HEK293 (cell line): ENCODE results near the gene RPL11.

Source experiments
- CTCF ChIA-PET: fragments of 350-600 bp; formaldehyde crosslinking; extraction: SDS; loops from one replicate; lab custom pipeline; 2021; ENCODE audit warnings: antibody characterized with exemption; lab: Yijun Ruan, JAX
- POLR2A ChIA-PET: fragments of 300-600 bp; formaldehyde crosslinking; extraction: SDS; loops from one replicate; lab custom pipeline; 2020; ENCODE audit warnings: antibody characterized with exemption, inconsistent platforms; lab: Yijun Ruan, JAX
- H3K27ac ChIP-seq: fragments of 200-500 bp; sonication (Bioruptor generic); 2 replicates; pipeline ENCODE4 v1.5.1; 2014; ENCODE audit warnings: low read depth, low read length, control low read depth, inconsistent platforms; ENCODE audit errors: extremely low read depth
- H3K36me3 ChIP-seq, 2 experiments: fragments of 200-500 bp in 1 of 2; sonication (Bioruptor generic) in 1 of 2; 1 replicate in 1 of 2; 2 replicates in 1 of 2; pipeline ENCODE4 v1.5.1; 2014 to 2017; ENCODE audit warnings: inconsistent platforms in 2 of 2, low read length in 2 of 2; ENCODE audit not compliant: control insufficient read depth in 2 of 2, insufficient read depth in 1 of 2
- H3K4me1 ChIP-seq: fragments of 200-500 bp; sonication (Bioruptor generic); 2 replicates; pipeline ENCODE4 v1.5.1; 2014; ENCODE audit warnings: mild to moderate bottlenecking, low read length, inconsistent platforms; ENCODE audit not compliant: control insufficient read depth, insufficient read depth
- H3K4me3 ChIP-seq: 2 replicates; pipeline ENCODE4 v1.5.1; 2011; ENCODE audit warnings: low read depth, mild to moderate bottlenecking, control low read depth, low read length, moderate library complexity
- H3K9me3 ChIP-seq: fragments of 200-500 bp; sonication (Bioruptor generic); 2 replicates; pipeline ENCODE4 v1.5.1; 2014; ENCODE audit warnings: low read depth, low read length, inconsistent platforms; ENCODE audit not compliant: control insufficient read depth, insufficient read depth
- GLIS1 ChIP-seq: fragments of 450-650 bp; formaldehyde crosslinking; IDR thresholded peaks from 2 replicates; pipeline ENCODE4 v1.5.1; 2016; ENCODE audit warnings: missing biosample characterization, missing genetic modification characterization
- KLF10 ChIP-seq: fragments of 450-650 bp; IDR thresholded peaks from 2 replicates; pipeline ENCODE4 v1.5.1; 2018; ENCODE audit warnings: missing biosample characterization, mild to moderate bottlenecking, missing genetic modification characterization
- MEIS1 ChIP-seq: sonication (generic); formaldehyde crosslinking; IDR thresholded peaks from 2 replicates; pipeline ENCODE4 v1.8.1; 2022; ENCODE audit warnings: missing genetic modification reagents, mild to moderate bottlenecking, borderline replicate concordance
- PBX3 ChIP-seq: sonication (generic); formaldehyde crosslinking; IDR thresholded peaks from 2 replicates; pipeline ENCODE4 v1.8.1; 2022; ENCODE audit warnings: mild to moderate bottlenecking, moderate library complexity, missing genetic modification reagents
- PRDM1 ChIP-seq: fragments of 450-650 bp; formaldehyde crosslinking; IDR thresholded peaks from 2 replicates; pipeline ENCODE4; 2016; ENCODE audit warnings: missing biosample characterization, missing genetic modification characterization
- PRDM6 ChIP-seq: fragments of 450-650 bp; formaldehyde crosslinking; IDR thresholded peaks from 2 replicates; pipeline ENCODE4 v1.5.1; 2017; ENCODE audit warnings: missing biosample characterization, missing genetic modification characterization
- RBAK ChIP-seq: fragments of 450-650 bp; formaldehyde crosslinking; IDR thresholded peaks from 2 replicates; pipeline ENCODE4 v1.5.1; 2016; ENCODE audit warnings: missing biosample characterization, missing genetic modification characterization
- SCRT2 ChIP-seq: fragments of 450-650 bp; formaldehyde crosslinking; IDR thresholded peaks from 2 replicates; pipeline ENCODE4 v1.5.1; 2016; ENCODE audit warnings: missing biosample characterization, missing genetic modification characterization
- SETDB1 ChIP-seq: IDR thresholded peaks from one replicate; pipeline ENCODE4 v1.6.1; 2017; ENCODE audit warnings: mild to moderate bottlenecking, low read length, moderate library complexity, mixed read lengths; ENCODE audit not compliant: insufficient read length
- TRIM28 ChIP-seq: IDR thresholded peaks from 2 replicates; pipeline ENCODE4 v1.6.1; 2011; ENCODE audit warnings: low read length, control low read depth, borderline replicate concordance
- ZBTB11 ChIP-seq: fragments of 450-650 bp; formaldehyde crosslinking; conservative IDR thresholded peaks from 2 replicates; pipeline ENCODE4 v1.5.1; 2016; ENCODE audit warnings: low read depth, missing biosample characterization, missing genetic modification characterization
- ZEB2 ChIP-seq: fragments of 450-650 bp; formaldehyde crosslinking; IDR thresholded peaks from 2 replicates; pipeline ENCODE4 v1.5.1; 2016; ENCODE audit warnings: missing biosample characterization, missing genetic modification characterization
- ZFP37 ChIP-seq: fragments of 450-650 bp; formaldehyde crosslinking; IDR thresholded peaks from 2 replicates; pipeline ENCODE4 v1.5.1; 2016; ENCODE audit warnings: missing biosample characterization, missing genetic modification characterization
- ZFP41 ChIP-seq: fragments of 450-650 bp; formaldehyde crosslinking; IDR thresholded peaks from 2 replicates; pipeline ENCODE4 v1.5.1; 2016; ENCODE audit warnings: missing biosample characterization, missing genetic modification characterization, borderline replicate concordance
- ZIC2 ChIP-seq: fragments of 450-650 bp; formaldehyde crosslinking; IDR thresholded peaks from 2 replicates; pipeline ENCODE4 v1.5.1; 2016; ENCODE audit warnings: missing biosample characterization, missing genetic modification characterization
- ZNF133 ChIP-seq: fragments of 450-650 bp; formaldehyde crosslinking; IDR thresholded peaks from 2 replicates; pipeline ENCODE4 v1.5.1; 2016; ENCODE audit warnings: missing biosample characterization, missing genetic modification characterization
- ZNF214 ChIP-seq: fragments of 450-650 bp; formaldehyde crosslinking; IDR thresholded peaks from 2 replicates; pipeline ENCODE4 v1.5.1; 2017; ENCODE audit warnings: missing biosample characterization, mild to moderate bottlenecking, missing genetic modification characterization, borderline replicate concordance
- ZNF292 ChIP-seq: fragments of 450-650 bp; formaldehyde crosslinking; IDR thresholded peaks from 2 replicates; pipeline ENCODE4 v1.5.1; 2016; ENCODE audit warnings: low read depth, missing biosample characterization, missing genetic modification characterization, borderline replicate concordance
- ZNF404 ChIP-seq: fragments of 450-650 bp; formaldehyde crosslinking; IDR thresholded peaks from 2 replicates; pipeline ENCODE4 v1.5.1; 2017; ENCODE audit warnings: missing biosample characterization, missing genetic modification characterization
- ZNF423 ChIP-seq: fragments of 450-650 bp; formaldehyde crosslinking; IDR thresholded peaks from 2 replicates; pipeline ENCODE4 v1.5.1; 2016; ENCODE audit warnings: missing biosample characterization, missing genetic modification characterization
- ZNF555 ChIP-seq: fragments of 450-650 bp; formaldehyde crosslinking; conservative IDR thresholded peaks from 2 replicates; pipeline ENCODE4 v1.5.1; 2017; ENCODE audit warnings: missing biosample characterization, mild to moderate bottlenecking, missing genetic modification characterization, inconsistent platforms
- ZNF791 ChIP-seq: fragments of 450-650 bp; formaldehyde crosslinking; IDR thresholded peaks from 2 replicates; pipeline ENCODE4 v1.5.1; 2016; ENCODE audit warnings: missing biosample characterization, missing genetic modification characterization
- ZSCAN23 ChIP-seq: fragments of 450-650 bp; formaldehyde crosslinking; IDR thresholded peaks from 2 replicates; pipeline ENCODE4 v1.5.1; 2016; ENCODE audit warnings: missing biosample characterization, missing genetic modification characterization
- TF ChIP-seq, protein P1 (sequence below): fragments of 450-650 bp; formaldehyde crosslinking; IDR thresholded peaks from 2 replicates; pipeline ENCODE4 v1.5.1; 2016; ENCODE audit warnings: missing biosample characterization, missing genetic modification characterization

Gene RPL11

DNA sequence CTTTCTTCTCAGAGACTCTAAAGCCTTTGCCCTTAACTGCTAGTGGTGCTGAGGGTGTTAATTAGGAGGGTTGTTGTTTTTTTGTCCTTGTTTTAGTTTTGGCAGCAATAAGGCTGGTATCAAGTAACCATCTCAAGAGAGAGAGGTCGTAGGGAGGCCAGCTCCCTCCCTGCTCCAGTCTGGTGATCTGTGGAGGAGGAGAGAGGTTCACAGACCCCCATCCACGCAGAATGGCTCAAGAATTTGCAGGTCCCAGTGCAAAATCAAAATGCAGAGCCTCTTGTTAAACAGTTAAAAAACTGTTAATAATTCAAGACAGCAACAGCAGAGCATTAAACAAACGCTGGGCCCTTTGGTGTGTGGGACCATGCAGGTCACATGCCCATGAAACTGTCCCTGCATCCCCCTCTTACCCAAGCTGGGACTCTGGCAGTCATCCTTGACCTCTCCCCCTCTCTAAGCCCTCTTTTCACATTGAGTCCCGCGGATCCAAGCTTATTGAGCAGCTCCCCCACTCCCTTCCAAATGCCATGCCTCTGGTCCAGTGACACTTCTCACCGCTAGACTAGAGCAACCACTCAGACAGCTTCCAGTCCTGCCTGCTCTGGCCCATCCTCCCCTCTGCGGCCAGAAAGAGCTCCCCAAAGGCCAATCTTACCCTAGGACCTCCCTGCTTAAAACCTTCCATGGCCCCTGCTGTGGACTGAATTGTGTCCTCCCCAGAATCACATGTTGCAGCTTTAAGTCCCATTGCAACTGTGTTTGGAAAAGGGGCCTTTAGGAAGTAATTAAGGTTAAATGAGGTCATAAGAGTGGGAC is 47.7 kb upstream of the RPL11 start (continued):
- TF ChIP-seq ZNF404 (tag by site-specific recombination) = no peak
- no peak for TF ChIP-seq ZBTB11 (tag by site-specific recombination)
- TF ChIP-seq ZFP41 (tag by site-specific recombination) = no peak
- TF ChIP-seq PRDM1 (tag by site-specific recombination) = no peak
- no peak for TF ChIP-seq ZNF214 (tag by site-specific recombination)
- TF ChIP-seq ZSCAN23 (tag by site-specific recombination) = no peak
- no peak for TF ChIP-seq ZNF791 (tag by site-specific recombination)
- TF ChIP-seq, protein P1, sequence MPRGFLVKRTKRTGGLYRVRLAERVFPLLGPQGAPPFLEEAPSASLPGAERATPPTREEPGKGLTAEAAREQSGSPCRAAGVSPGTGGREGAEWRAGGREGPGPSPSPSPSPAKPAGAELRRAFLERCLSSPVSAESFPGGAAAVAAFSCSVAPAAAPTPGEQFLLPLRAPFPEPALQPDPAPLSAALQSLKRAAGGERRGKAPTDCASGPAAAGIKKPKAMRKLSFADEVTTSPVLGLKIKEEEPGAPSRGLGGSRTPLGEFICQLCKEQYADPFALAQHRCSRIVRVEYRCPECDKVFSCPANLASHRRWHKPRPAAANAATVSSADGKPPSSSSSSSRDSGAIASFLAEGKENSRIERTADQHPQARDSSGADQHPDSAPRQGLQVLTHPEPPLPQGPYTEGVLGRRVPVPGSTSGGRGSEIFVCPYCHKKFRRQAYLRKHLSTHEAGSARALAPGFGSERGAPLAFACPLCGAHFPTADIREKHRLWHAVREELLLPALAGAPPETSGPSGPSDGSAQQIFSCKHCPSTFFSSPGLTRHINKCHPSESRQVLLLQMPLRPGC (tag by site-specific recombination) = no peak
- TF ChIP-seq MEIS1 (CRISPR knock-in tag) = no peak
- TF ChIP-seq ZNF133 (tag by site-specific recombination) = no peak
- TF ChIP-seq ZFP37 (tag by site-specific recombination) = no peak
- no peak for TF ChIP-seq PBX3 (CRISPR knock-in tag)
- TF ChIP-seq KLF10 = no peak
- TF ChIP-seq PRDM6 = peak; percentile 71; the same call in 1 of the 2 replicates
- TF ChIP-seq ZNF292 (tag by site-specific recombination) = no peak

DNA sequence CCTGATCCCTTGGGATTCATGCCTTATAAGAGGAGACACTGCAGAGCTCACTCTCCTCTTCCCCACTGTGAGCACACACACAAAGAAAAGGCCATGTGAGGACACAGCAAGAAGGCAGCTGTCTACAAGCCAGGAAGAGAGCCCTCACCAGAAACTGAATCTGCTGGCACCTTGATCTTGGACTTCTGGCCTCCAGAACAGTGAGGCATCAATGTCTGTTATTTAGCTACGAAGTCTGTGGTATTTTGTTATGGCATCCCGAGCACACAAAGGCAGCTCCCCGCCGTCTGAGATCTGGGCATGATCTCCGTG is 47.1 kb upstream of the RPL11 start:
- TF ChIP-seq ZIC2 = peak; percentile 66
- TF ChIP-seq SCRT2 (tag by site-specific recombination) = 0 out of 2 replicates have a peak, but pooled peaks have one; percentile 3
- TF ChIP-seq SETDB1 = peak; percentile 89
- 0 out of 2 replicates have a peak, but pooled peaks have one; percentile 11 for TF ChIP-seq GLIS1
- peak; percentile 91; the same call in 1 of the 2 replicates for TF ChIP-seq TRIM28
- 0 out of 2 replicates have a peak, but pooled peaks have one; percentile 16 for TF ChIP-seq ZEB2
- TF ChIP-seq ZNF555 (tag by site-specific recombination) = no peak
- peak; percentile 51; the same call in 1 of the 2 replicates for TF ChIP-seq ZNF423 (tag by site-specific recombination)
- TF ChIP-seq RBAK (tag by site-specific recombination) = no peak
- ChIA-PET CTCF (interaction anchor here (1.0 to 6.5 kb wide), 6 partner anchors 10 to 148 kb away, joined by 4 to 49 read pairs (median 12); no protein-coding TSS in a partner anchor), POLR2A (interaction anchor here (0.6 to 1.7 kb wide), 4 partner anchors 62 to 113 kb away, joined by 4 to 10 read pairs (median 6); partner anchors contain the start of genes E2F2 and ID3)
- Histone ChIP-seq H3K27ac (peak overlapping the region; percentile 37; the same call in 1 of the 2 replicates), H3K9me3 (no peaks in the 10 kb centered on the region), H3K4me1 (peaks cover 14% of the 10 kb centered on the region), H3K36me3 (no peaks in the 10 kb centered on the region), H3K4me3 (no peak overlapping the region)
